ENCODE results near the gene DCAKD.

DNA sequence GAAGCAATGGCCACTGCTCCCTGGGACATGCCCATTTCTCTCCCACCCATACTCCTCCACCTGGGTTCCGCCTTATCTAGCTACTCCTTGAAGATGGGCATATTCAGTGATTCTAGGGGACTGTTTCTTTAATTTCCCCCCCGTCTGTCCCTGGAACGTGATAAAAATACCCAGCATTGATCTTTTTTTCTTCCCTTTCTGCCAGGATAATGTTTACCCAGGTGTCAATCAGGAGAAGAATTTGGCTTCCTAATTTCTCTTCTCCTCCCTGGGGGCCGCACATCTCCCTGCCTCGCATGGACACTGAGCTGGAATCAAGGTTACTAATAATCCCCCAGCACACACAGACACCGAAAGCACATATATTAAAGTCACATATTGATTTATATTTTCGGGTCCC is 35.2 kb downstream of the DCAKD start:
- no peak for TF ChIP-seq POLR2A (IDR thresholded peaks at IDR 0.05)
- TF ChIP-seq, protein P1, sequence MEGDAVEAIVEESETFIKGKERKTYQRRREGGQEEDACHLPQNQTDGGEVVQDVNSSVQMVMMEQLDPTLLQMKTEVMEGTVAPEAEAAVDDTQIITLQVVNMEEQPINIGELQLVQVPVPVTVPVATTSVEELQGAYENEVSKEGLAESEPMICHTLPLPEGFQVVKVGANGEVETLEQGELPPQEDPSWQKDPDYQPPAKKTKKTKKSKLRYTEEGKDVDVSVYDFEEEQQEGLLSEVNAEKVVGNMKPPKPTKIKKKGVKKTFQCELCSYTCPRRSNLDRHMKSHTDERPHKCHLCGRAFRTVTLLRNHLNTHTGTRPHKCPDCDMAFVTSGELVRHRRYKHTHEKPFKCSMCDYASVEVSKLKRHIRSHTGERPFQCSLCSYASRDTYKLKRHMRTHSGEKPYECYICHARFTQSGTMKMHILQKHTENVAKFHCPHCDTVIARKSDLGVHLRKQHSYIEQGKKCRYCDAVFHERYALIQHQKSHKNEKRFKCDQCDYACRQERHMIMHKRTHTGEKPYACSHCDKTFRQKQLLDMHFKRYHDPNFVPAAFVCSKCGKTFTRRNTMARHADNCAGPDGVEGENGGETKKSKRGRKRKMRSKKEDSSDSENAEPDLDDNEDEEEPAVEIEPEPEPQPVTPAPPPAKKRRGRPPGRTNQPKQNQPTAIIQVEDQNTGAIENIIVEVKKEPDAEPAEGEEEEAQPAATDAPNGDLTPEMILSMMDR (IDR thresholded peaks at IDR 0.05), result no peak

Data from adrenal gland (tissue), 5 donors.